ENCODE results near the gene ERG.

ERG gene

DNA sequence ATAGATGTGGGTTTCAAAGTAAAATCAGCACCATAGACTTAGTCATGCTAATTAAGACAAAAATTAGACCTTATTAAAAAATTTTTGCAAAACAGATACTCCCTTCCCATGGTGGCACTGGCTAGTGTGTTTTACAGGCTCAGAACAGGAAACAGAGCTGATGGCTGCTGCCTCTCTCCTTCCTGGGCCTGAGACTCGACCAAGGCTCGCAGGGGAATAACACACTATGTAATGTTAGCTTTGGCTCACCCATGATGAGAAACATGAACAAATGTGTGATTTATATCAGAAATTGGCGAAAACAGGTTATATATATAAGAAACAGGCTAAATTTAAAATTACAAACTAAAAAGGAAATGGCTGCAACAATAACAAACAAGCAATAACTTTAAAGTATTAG, 50.7 kb downstream of the ERG start:
- Histone ChIP-seq H3K4me3 (replicated peaks; ENCODE audit: insufficient read depth, low read length) (no peak overlapping the region), H3K27ac (replicated peaks) (peak overlapping the region; percentile 43), H3K27me3 (ENCODE audit: insufficient read depth, poor library complexity, severe bottlenecking) (no peaks in the 10 kb centered on the region)
- DNase-seq (ENCODE audit: low read depth in 1 of 2, low spot score in 1 of 2), result no peak
- TF ChIP-seq SPI1 (IDR thresholded peaks at IDR 0.05; ENCODE audit: borderline replicate concordance, low read depth), result no peak
- TF ChIP-seq REST (IDR thresholded peaks at IDR 0.05; ENCODE audit: insufficient replicate concordance, low read depth), result no peak

- no peaks in the 10 kb centered on the region for H3K27me3 ChIP-seq (ENCODE audit: insufficient read depth, poor library complexity, severe bottlenecking)
- TF ChIP-seq GABPA (IDR thresholded peaks at IDR 0.05; ENCODE audit: low read depth) (no peak), REST (IDR thresholded peaks at IDR 0.05; ENCODE audit: insufficient replicate concordance, low read depth) (peak; percentile 36)
Measured at GRCh38 chr21:38444691-38445090, 53.6 kb downstream of the ERG start.

DNA sequence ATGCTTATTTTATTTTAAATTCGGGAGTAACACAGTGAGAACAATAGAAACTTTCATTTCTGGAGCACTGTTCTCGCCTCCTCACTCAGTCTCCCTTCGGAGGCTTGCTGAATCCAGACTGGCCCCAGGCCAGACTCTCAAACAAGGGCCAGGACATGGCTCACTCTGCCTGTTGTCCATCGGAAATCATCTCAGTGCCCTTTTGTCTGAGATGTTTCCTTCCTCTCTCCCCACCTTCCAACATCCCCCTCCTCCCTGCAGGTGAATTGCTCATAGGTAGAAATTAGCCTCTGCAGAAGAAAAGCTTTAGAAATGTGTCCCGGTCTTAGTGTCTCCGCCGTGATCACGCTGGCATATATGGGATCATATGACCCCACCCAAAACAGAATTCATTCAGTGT, 55.2 kb downstream of the ERG start:
- no peak overlapping the region for H3K27ac ChIP-seq (replicated peaks)
- H3K4me3 ChIP-seq (replicated peaks; ENCODE audit: insufficient read depth, low read length), result no peak overlapping the region
- TF ChIP-seq SPI1 (IDR thresholded peaks at IDR 0.05; ENCODE audit: borderline replicate concordance, low read depth), result no peak
- no peak for TF ChIP-seq GABPA (IDR thresholded peaks at IDR 0.05; ENCODE audit: low read depth)
- no peak for TF ChIP-seq POLR2AphosphoS5 (IDR thresholded peaks at IDR 0.05; ENCODE audit: low read depth)
- TF ChIP-seq REST (IDR thresholded peaks at IDR 0.05; ENCODE audit: insufficient replicate concordance, low read depth), result no peak
- TF ChIP-seq, protein P1, sequence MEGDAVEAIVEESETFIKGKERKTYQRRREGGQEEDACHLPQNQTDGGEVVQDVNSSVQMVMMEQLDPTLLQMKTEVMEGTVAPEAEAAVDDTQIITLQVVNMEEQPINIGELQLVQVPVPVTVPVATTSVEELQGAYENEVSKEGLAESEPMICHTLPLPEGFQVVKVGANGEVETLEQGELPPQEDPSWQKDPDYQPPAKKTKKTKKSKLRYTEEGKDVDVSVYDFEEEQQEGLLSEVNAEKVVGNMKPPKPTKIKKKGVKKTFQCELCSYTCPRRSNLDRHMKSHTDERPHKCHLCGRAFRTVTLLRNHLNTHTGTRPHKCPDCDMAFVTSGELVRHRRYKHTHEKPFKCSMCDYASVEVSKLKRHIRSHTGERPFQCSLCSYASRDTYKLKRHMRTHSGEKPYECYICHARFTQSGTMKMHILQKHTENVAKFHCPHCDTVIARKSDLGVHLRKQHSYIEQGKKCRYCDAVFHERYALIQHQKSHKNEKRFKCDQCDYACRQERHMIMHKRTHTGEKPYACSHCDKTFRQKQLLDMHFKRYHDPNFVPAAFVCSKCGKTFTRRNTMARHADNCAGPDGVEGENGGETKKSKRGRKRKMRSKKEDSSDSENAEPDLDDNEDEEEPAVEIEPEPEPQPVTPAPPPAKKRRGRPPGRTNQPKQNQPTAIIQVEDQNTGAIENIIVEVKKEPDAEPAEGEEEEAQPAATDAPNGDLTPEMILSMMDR (IDR thresholded peaks at IDR 0.05; ENCODE audit: insufficient read depth, low read length), result no peak
- DNase-seq (ENCODE audit: low read depth in 1 of 2, low spot score in 1 of 2), result no peak
- no peaks in the 10 kb centered on the region for H3K27me3 ChIP-seq (ENCODE audit: insufficient read depth, poor library complexity, severe bottlenecking)

More at GRCh38 chr21:38444691-38445090, 53.6 kb downstream of the ERG start:
- Histone ChIP-seq H3K4me3 (replicated peaks; ENCODE audit: insufficient read depth, low read length) (no peak overlapping the region), H3K27ac (replicated peaks) (no peak overlapping the region)
- DNase-seq (ENCODE audit: low read depth in 1 of 2, low spot score in 1 of 2), result no peak

GRCh38 chr21:38441153-38441552, 57.1 kb downstream of the ERG start:
- no peak overlapping the region for H3K4me3 ChIP-seq (replicated peaks; ENCODE audit: insufficient read depth, low read length)
- TF ChIP-seq, protein P1 (IDR thresholded peaks at IDR 0.05; ENCODE audit: insufficient read depth, low read length), result no peak
- no peak for TF ChIP-seq GABPA (IDR thresholded peaks at IDR 0.05; ENCODE audit: low read depth)
- TF ChIP-seq POLR2AphosphoS5 (IDR thresholded peaks at IDR 0.05; ENCODE audit: low read depth), result no peak
- TF ChIP-seq SPI1 (IDR thresholded peaks at IDR 0.05; ENCODE audit: borderline replicate concordance, low read depth), result no peak
- TF ChIP-seq REST (IDR thresholded peaks at IDR 0.05; ENCODE audit: insufficient replicate concordance, low read depth), result no peak
- H3K27ac ChIP-seq (replicated peaks), result peak overlapping the region; percentile 80
- DNase-seq (ENCODE audit: low read depth in 1 of 2, low spot score in 1 of 2), result no peak
- H3K27me3 ChIP-seq (ENCODE audit: insufficient read depth, poor library complexity, severe bottlenecking), result no peaks in the 10 kb centered on the region

All from HL-60 (cell line).